Memory B cell (primary cell): Measurements from ENCODE around the gene ARHGAP6.

Experiments
- ATAC-seq: fragments of 150-1000 bp; cut with Tn5 transposase; 2 replicates; pipeline ENCODE4 v1.10.0; 2021; ENCODE audit warnings: low read depth, mild to moderate bottlenecking, moderate library complexity
- DNase-seq, 2 donors: peaks; one replicate each; pipeline ENCODE4 v3.0.0; 2022; ENCODE audit warnings: low spot score in 2 of 2
- H3K27ac Mint-ChIP-seq: one replicate; pipeline ENCODE4 v1.8.0; 2022; ENCODE audit warnings: mild to moderate bottlenecking, moderate library complexity, mixed read lengths
- H3K27me3 Mint-ChIP-seq: one replicate; pipeline ENCODE4 v1.8.0; 2022; ENCODE audit warnings: mixed read lengths
- H3K36me3 Mint-ChIP-seq: one replicate; pipeline ENCODE4 v1.8.0; 2022; ENCODE audit warnings: mild to moderate bottlenecking, mixed read lengths
- H3K4me1 Mint-ChIP-seq: one replicate; pipeline ENCODE4 v1.8.0; 2022; ENCODE audit warnings: mixed read lengths
- H3K4me3 Mint-ChIP-seq: one replicate; pipeline ENCODE4 v1.8.0; 2022; ENCODE audit warnings: mild to moderate bottlenecking, moderate library complexity, mixed read lengths
- H3K9me3 Mint-ChIP-seq: one replicate; pipeline ENCODE4 v1.8.0; 2022; ENCODE audit warnings: mixed read lengths

Gene ARHGAP6

DNA sequence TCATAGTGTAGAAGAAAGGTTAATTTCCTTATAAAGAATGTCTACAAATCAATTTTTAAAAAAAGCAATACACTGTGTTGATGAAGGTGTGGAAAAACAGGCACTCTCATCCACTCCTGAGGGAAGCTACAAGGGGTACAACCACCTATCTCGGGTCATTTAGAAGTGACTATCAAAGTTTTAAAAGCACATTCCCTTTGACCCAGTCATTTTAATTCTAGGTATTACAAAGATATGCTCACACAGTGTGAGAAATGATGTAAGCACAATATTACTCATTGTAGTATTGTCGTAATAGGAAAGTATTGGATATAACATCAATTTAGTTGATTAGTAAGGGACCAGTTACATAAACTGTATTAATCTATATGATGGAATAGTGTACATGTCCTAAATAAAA is 562.0 kb downstream of the ARHGAP6 start:
- no peak overlapping the region for H3K27ac Mint-ChIP-seq

DNA sequence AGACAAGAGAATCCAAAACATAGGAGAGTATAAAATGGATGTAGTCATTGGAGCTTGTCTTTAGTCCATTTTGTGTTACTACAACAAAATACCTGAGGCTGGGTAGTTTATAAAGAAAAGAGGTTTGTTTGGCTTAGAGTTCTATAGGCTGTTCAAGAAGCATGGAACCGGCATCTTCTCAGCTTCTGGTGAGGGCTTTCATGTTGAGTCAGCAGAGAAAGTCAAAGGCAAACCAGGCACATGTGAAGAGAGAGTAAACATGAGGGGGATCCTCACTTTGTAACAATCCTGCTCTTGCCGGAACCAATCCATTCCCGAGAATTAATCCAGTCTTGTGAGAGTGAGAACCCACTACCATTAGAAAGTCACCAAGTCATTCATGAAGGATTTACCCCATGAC is 562.7 kb downstream of the ARHGAP6 start:
- Mint-ChIP-seq H3K4me1 (no peaks in the 10 kb centered on the region), H3K27me3 (no peaks in the 10 kb centered on the region), H3K4me3 (no peak overlapping the region), H3K27ac (no peak overlapping the region), H3K9me3 (no peaks in the 10 kb centered on the region), H3K36me3 (no peaks in the 10 kb centered on the region)
- ATAC-seq (no peak), DNase-seq (no peak)

More for the DNA sequence above, 562.0 kb downstream of the ARHGAP6 start:
- H3K9me3 Mint-ChIP-seq: no peaks in the 10 kb centered on the region
- no peak for ATAC-seq
- no peak overlapping the region for H3K4me3 Mint-ChIP-seq
- no peaks in the 10 kb centered on the region for H3K27me3 Mint-ChIP-seq
- H3K36me3 Mint-ChIP-seq: no peaks in the 10 kb centered on the region
- DNase-seq: no peak
- H3K4me1 Mint-ChIP-seq: no peaks in the 10 kb centered on the region

DNA sequence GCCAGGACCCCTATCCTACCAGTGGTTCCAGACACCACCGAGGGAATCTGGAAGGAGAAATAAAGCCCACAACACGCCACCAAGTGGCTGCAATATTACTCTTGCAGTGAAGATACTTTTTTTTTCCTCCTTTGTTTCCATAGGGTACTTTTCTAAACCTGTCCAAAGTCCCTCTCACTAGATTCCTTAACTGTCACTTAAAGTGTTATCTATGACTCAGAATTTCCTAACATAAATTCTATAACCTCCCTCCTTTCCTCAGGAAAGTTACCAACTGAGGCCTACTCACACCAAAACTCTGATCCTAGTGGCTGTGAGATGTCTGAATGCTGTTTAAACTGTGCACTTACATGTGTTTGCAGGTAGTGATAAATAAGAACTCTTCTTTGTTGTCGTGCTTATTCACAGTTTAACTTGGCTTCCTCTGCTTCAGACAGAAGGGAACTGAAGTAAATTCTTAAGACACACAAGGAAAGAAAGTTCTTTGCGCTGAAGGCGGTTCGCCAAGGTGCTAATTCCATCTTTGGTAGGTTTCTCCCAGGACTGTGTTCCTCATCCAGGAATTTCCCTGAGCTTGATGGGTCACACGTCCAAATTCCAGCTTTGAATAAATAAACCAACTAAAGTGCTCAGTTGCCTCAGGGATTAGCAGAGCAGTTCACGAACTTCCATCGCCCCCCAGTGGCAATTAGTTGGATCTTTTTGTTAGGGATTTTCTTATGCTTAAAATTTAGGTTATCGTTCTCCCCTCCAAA is 565.3 kb downstream of the ARHGAP6 start:
- Mint-ChIP-seq H3K4me1 (no peaks in the 10 kb centered on the region), H3K27ac (no peak overlapping the region)
- no peak for ATAC-seq

DNA sequence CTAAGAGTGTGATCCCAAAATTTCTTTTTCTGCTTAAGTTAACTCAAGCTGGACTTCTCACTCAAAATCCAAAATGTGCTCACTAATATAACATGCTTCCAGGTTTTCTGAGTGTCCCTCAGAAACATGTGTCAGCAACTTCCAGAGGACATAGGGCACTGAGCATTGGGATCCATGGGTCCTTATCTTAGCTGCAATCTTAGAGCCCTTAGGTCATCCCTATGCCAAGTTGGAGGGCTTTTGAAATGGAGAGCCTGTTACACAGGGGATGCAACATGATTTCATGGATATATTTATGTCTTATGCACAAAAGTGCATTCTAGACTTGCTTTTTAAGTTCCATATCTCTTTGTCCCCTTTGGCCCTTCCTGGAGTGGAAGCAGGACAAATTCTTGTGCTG is 566.3 kb downstream of the ARHGAP6 start:
- H3K4me3 Mint-ChIP-seq: no peak overlapping the region
- H3K27me3 Mint-ChIP-seq: no peaks in the 10 kb centered on the region
- H3K36me3 Mint-ChIP-seq: no peaks in the 10 kb centered on the region
- DNase-seq: no peak
- H3K9me3 Mint-ChIP-seq: no peaks in the 10 kb centered on the region
- H3K27ac Mint-ChIP-seq: no peak overlapping the region
- no peaks in the 10 kb centered on the region for H3K4me1 Mint-ChIP-seq
- no peak for ATAC-seq

More for the DNA sequence above, 565.3 kb downstream of the ARHGAP6 start:
- Mint-ChIP-seq H3K36me3 (no peaks in the 10 kb centered on the region), H3K9me3 (no peaks in the 10 kb centered on the region), H3K4me3 (no peak overlapping the region), H3K27me3 (no peaks in the 10 kb centered on the region)
- no peak for DNase-seq

GRCh38 chrX:11097933-11098332 is 567.8 kb downstream of the ARHGAP6 start:
- no peak overlapping the region for H3K27ac Mint-ChIP-seq
- H3K36me3 Mint-ChIP-seq: no peaks in the 10 kb centered on the region
- no peaks in the 10 kb centered on the region for H3K4me1 Mint-ChIP-seq

GRCh38 chrX:11089802-11090201 is 575.9 kb downstream of the ARHGAP6 start:
- peaks cover 1% of the 10 kb centered on the region for H3K36me3 Mint-ChIP-seq
- ATAC-seq (no peak), DNase-seq (no peak)
- H3K27ac Mint-ChIP-seq: no peak overlapping the region
- H3K9me3 Mint-ChIP-seq: peaks cover 2% of the 10 kb centered on the region
- no peak overlapping the region for H3K4me3 Mint-ChIP-seq
- H3K27me3 Mint-ChIP-seq: no peaks in the 10 kb centered on the region
- no peaks in the 10 kb centered on the region for H3K4me1 Mint-ChIP-seq

More at GRCh38 chrX:11097933-11098332, 567.8 kb downstream of the ARHGAP6 start:
- no peaks in the 10 kb centered on the region for H3K27me3 Mint-ChIP-seq
- ATAC-seq (no peak), DNase-seq (no peak)
- H3K4me3 Mint-ChIP-seq: no peak overlapping the region
- no peaks in the 10 kb centered on the region for H3K9me3 Mint-ChIP-seq
